SJSA1 (cell line): ENCODE measurements around the gene FBN2. TPM values are rescaled to one million over a fixed set of nuclear protein-coding genes. Genes with fewer than 3 reads are reported as not detected.

ENCODE experiments used
- DNase-seq, 2 experiments: peaks; one replicate each; pipeline ENCODE4 v3.0.0-alpha.2; 2015 to 2020; ENCODE audit warnings: low spot score in 2 of 2, low read depth in 1 of 2
- H3K27ac ChIP-seq: fragments of 250-450 bp; sonication (Bioruptor Pico); 2 replicates; pipeline ENCODE4 v1.5.1; 2020; ENCODE audit warnings: mild to moderate bottlenecking, moderate library complexity
- H3K27me3 ChIP-seq: fragments of 250-450 bp; sonication (Bioruptor Pico); replicated peaks from 2 replicates; pipeline ENCODE4 v1.5.1; 2020; ENCODE audit warnings: mild to moderate bottlenecking, moderate library complexity
- H3K36me3 ChIP-seq: fragments of 250-450 bp; sonication (Bioruptor Pico); 2 replicates; pipeline ENCODE4 v1.5.1; 2020; ENCODE audit warnings: mild to moderate bottlenecking
- H3K4me1 ChIP-seq: fragments of 250-450 bp; sonication (Bioruptor Pico); replicated peaks from 2 replicates; pipeline ENCODE4 v1.6.1; 2021; ENCODE audit warnings: mild to moderate bottlenecking
- H3K4me3 ChIP-seq: fragments of 250-450 bp; sonication (Bioruptor Pico); 2 replicates; pipeline ENCODE4 v1.5.1; 2020; ENCODE audit warnings: mild to moderate bottlenecking
- H3K9me3 ChIP-seq: fragments of 250-450 bp; sonication (Bioruptor Pico); replicated peaks from 2 replicates; pipeline ENCODE4 v1.5.1; 2020; ENCODE audit warnings: mild to moderate bottlenecking
- total RNA-seq: library from RNA; depleted of rRNA; stranded (reverse); fragments of >200 nt; shearing (Covaris generic); gene quantifications from 2 replicates; pipeline ENCODE4 v1.2.3, GENCODE V29; 2014

Gene FBN2
- total RNA-seq, 1 experiment from 2014 or later: 18.5 TPM

- no peak overlapping the region for H3K27ac ChIP-seq
- H3K27me3 ChIP-seq: no peaks in the 10 kb centered on the region
These were observed 159.8 kb downstream of the FBN2 start for GRCh38 chr5:128378196-128378595.

GRCh38 chr5:128376577-128376976 is 161.5 kb downstream of the FBN2 start:
- no peak for DNase-seq

More at GRCh38 chr5:128378196-128378595, 159.8 kb downstream of the FBN2 start:
- no peak for DNase-seq
- Histone ChIP-seq H3K4me3 (no peak overlapping the region), H3K36me3 (no peaks in the 10 kb centered on the region), H3K4me1 (no peaks in the 10 kb centered on the region), H3K9me3 (no peaks in the 10 kb centered on the region)

GRCh38 chr5:128366147-128366546 is 171.9 kb downstream of the FBN2 start:
- H3K36me3 ChIP-seq: no peaks in the 10 kb centered on the region
- no peaks in the 10 kb centered on the region for H3K4me1 ChIP-seq
- no peak for DNase-seq
- no peak overlapping the region for H3K4me3 ChIP-seq
- H3K9me3 ChIP-seq: no peaks in the 10 kb centered on the region
- H3K27me3 ChIP-seq: no peaks in the 10 kb centered on the region
- no peak overlapping the region for H3K27ac ChIP-seq

More at GRCh38 chr5:128376577-128376976, 161.5 kb downstream of the FBN2 start:
- no peak overlapping the region for H3K4me3 ChIP-seq
- H3K4me1 ChIP-seq: no peaks in the 10 kb centered on the region
- no peaks in the 10 kb centered on the region for H3K9me3 ChIP-seq
- H3K27me3 ChIP-seq: no peaks in the 10 kb centered on the region
- H3K36me3 ChIP-seq: no peaks in the 10 kb centered on the region
- H3K27ac ChIP-seq: no peak overlapping the region

- no peak for DNase-seq
- H3K36me3 ChIP-seq: no peaks in the 10 kb centered on the region
These were observed 175.7 kb downstream of the FBN2 start for GRCh38 chr5:128362370-128362769.

GRCh38 chr5:128358826-128359225 is 179.2 kb downstream of the FBN2 start:
- H3K27me3 ChIP-seq: no peaks in the 10 kb centered on the region
- peaks cover 6% of the 10 kb centered on the region; the same call in 1 of the 2 replicates for H3K4me1 ChIP-seq
- no peak overlapping the region for H3K4me3 ChIP-seq
- peak in 1 of 2 experiments; percentile 22 for DNase-seq
- H3K9me3 ChIP-seq: no peaks in the 10 kb centered on the region
- no peaks in the 10 kb centered on the region for H3K36me3 ChIP-seq
- H3K27ac ChIP-seq: peak overlapping the region; percentile 30

More at GRCh38 chr5:128362370-128362769, 175.7 kb downstream of the FBN2 start:
- H3K4me3 ChIP-seq: no peak overlapping the region
- no peaks in the 10 kb centered on the region for H3K9me3 ChIP-seq
- H3K27ac ChIP-seq: no peak overlapping the region
- H3K4me1 ChIP-seq: peaks cover 6% of the 10 kb centered on the region; the same call in 1 of the 2 replicates
- no peaks in the 10 kb centered on the region for H3K27me3 ChIP-seq

GRCh38 chr5:128357226-128357625 is 180.8 kb downstream of the FBN2 start:
- Histone ChIP-seq H3K9me3 (no peaks in the 10 kb centered on the region), H3K36me3 (no peaks in the 10 kb centered on the region), H3K4me1 (peaks cover 6% of the 10 kb centered on the region; the same call in 1 of the 2 replicates), H3K27ac (no peak overlapping the region), H3K4me3 (no peak overlapping the region), H3K27me3 (no peaks in the 10 kb centered on the region)
- DNase-seq: no peak

GRCh38 chr5:128355961-128356360 is 182.1 kb downstream of the FBN2 start:
- no peak for DNase-seq
- peaks cover 6% of the 10 kb centered on the region; the same call in 1 of the 2 replicates for H3K4me1 ChIP-seq
- no peaks in the 10 kb centered on the region for H3K36me3 ChIP-seq
- H3K27me3 ChIP-seq: no peaks in the 10 kb centered on the region
- no peaks in the 10 kb centered on the region for H3K9me3 ChIP-seq
- H3K27ac ChIP-seq: no peak overlapping the region
- no peak overlapping the region for H3K4me3 ChIP-seq

GRCh38 chr5:128353441-128354107 is 184.5 kb downstream of the FBN2 start:
- Histone ChIP-seq H3K4me1 (no peaks in the 10 kb centered on the region), H3K9me3 (no peaks in the 10 kb centered on the region), H3K27me3 (no peaks in the 10 kb centered on the region), H3K4me3 (no peak overlapping the region), H3K36me3 (no peaks in the 10 kb centered on the region), H3K27ac (no peak overlapping the region)
- no peak for DNase-seq

- no peak overlapping the region for H3K4me3 ChIP-seq
- no peaks in the 10 kb centered on the region for H3K36me3 ChIP-seq
- no peaks in the 10 kb centered on the region for H3K9me3 ChIP-seq
- no peak overlapping the region for H3K27ac ChIP-seq
- no peaks in the 10 kb centered on the region for H3K27me3 ChIP-seq
- DNase-seq: no peak
- no peaks in the 10 kb centered on the region for H3K4me1 ChIP-seq
These were observed 187.3 kb downstream of the FBN2 start for GRCh38 chr5:128350705-128351104.

GRCh38 chr5:128349044-128349858 is 188.8 kb downstream of the FBN2 start:
- no peaks in the 10 kb centered on the region for H3K4me1 ChIP-seq
- no peak overlapping the region for H3K27ac ChIP-seq
- H3K9me3 ChIP-seq: no peaks in the 10 kb centered on the region
- H3K36me3 ChIP-seq: no peaks in the 10 kb centered on the region
- no peak overlapping the region for H3K4me3 ChIP-seq
- H3K27me3 ChIP-seq: no peaks in the 10 kb centered on the region
- DNase-seq: no peak

- DNase-seq: no peak
These were observed 192.0 kb downstream of the FBN2 start for GRCh38 chr5:128346038-128346437.

GRCh38 chr5:128345247-128345646 is 192.8 kb downstream of the FBN2 start:
- H3K27ac ChIP-seq: no peak overlapping the region
- no peaks in the 10 kb centered on the region for H3K9me3 ChIP-seq
- H3K36me3 ChIP-seq: no peaks in the 10 kb centered on the region
- no peak overlapping the region for H3K4me3 ChIP-seq
- no peak for DNase-seq
- no peaks in the 10 kb centered on the region for H3K4me1 ChIP-seq
- H3K27me3 ChIP-seq: no peaks in the 10 kb centered on the region

More at GRCh38 chr5:128346038-128346437, 192.0 kb downstream of the FBN2 start:
- no peak overlapping the region for H3K27ac ChIP-seq
- H3K4me3 ChIP-seq: no peak overlapping the region
- H3K9me3 ChIP-seq: no peaks in the 10 kb centered on the region
- no peaks in the 10 kb centered on the region for H3K4me1 ChIP-seq
- no peaks in the 10 kb centered on the region for H3K27me3 ChIP-seq
- H3K36me3 ChIP-seq: no peaks in the 10 kb centered on the region

GRCh38 chr5:128343168-128343567 is 194.9 kb downstream of the FBN2 start:
- Histone ChIP-seq H3K27ac (no peak overlapping the region), H3K27me3 (no peaks in the 10 kb centered on the region), H3K36me3 (no peaks in the 10 kb centered on the region), H3K4me3 (no peak overlapping the region), H3K9me3 (no peaks in the 10 kb centered on the region), H3K4me1 (0 out of 2 replicates have a peak, but pooled peaks cover 6% of the 10 kb centered on the region)
- DNase-seq: no peak

GRCh38 chr5:128341056-128341455 is 197.0 kb downstream of the FBN2 start:
- DNase-seq: no peak

More at GRCh38 chr5:128341056-128341455, 197.0 kb downstream of the FBN2 start:
- Histone ChIP-seq H3K9me3 (no peaks in the 10 kb centered on the region), H3K27ac (no peak overlapping the region), H3K4me3 (no peak overlapping the region), H3K4me1 (0 out of 2 replicates have a peak, but pooled peaks cover 6% of the 10 kb centered on the region), H3K27me3 (no peaks in the 10 kb centered on the region), H3K36me3 (no peaks in the 10 kb centered on the region)
